Measurements from ENCODE around the gene CALHM3. TPM values are rescaled to one million over a fixed set of nuclear protein-coding genes. Genes with fewer than 3 reads are reported as not detected.

CALHM3 gene
- total RNA-seq, 1 donor from 2014 or later, result not detected

- DNase-seq, result no peak
- Mint-ChIP-seq H3K9me3 (ENCODE audit: unreplicated experiment) (peaks cover 3% of the 10 kb centered on the region), H3K4me3 (ENCODE audit: unreplicated experiment) (no peak overlapping the region), H3K4me1 (ENCODE audit: low read depth, unreplicated experiment) (peaks cover 6% of the 10 kb centered on the region), H3K27me3 (ENCODE audit: unreplicated experiment) (peaks cover 2% of the 10 kb centered on the region), H3K36me3 (ENCODE audit: unreplicated experiment) (no peaks in the 10 kb centered on the region), H3K27ac (ENCODE audit: unreplicated experiment) (no peak overlapping the region)
- no peak for TF ChIP-seq CTCF (IDR thresholded peaks at IDR 0.05; ENCODE audit: partially characterized antibody, unreplicated experiment)
Observed at GRCh38 chr10:103466734-103467133, 12.3 kb downstream of the CALHM3 start.

DNA sequence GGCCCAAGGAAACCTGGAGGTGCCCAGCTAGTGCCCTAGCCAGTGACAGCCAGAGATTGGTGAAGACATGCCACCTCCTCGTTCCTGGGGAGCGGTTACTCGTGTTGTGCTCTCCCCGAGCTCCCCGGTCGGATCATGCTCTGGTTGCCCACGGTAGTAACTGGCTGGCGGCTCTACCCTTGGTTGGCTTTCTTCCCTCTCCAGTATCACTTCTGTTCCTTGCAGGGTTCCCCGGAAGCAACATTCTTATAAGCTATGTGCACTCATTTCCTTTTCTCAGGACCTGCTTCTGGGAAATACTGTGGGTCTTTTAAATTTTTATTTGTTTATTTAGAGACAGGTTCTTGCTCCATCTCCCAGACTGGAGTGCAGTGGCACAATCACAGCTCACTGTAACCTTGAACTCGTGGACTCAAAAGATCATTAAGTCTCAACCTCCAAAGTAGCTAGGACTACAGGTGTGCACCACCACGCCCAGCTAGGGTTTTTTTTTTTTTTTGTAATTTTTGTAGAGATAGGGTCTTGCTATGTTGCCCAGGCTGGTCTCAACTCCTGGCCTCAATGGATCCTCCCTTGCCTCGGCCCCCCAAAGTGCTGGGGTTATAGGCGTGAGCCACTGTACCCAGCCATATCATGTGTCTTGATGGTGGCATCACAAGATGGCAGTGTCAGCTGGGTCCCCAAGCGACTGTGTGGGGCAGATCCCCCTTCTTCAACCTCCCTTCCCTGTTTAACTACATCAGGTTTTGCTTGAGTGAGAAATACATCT, 13.4 kb downstream of the CALHM3 start:
- Mint-ChIP-seq H3K27me3 (ENCODE audit: unreplicated experiment) (peaks cover 2% of the 10 kb centered on the region), H3K9me3 (ENCODE audit: unreplicated experiment) (peaks cover 1% of the 10 kb centered on the region), H3K4me1 (ENCODE audit: low read depth, unreplicated experiment) (peaks cover 6% of the 10 kb centered on the region), H3K4me3 (ENCODE audit: unreplicated experiment) (no peak overlapping the region), H3K36me3 (ENCODE audit: unreplicated experiment) (no peaks in the 10 kb centered on the region), H3K27ac (ENCODE audit: unreplicated experiment) (no peak overlapping the region)
- TF ChIP-seq CTCF (IDR thresholded peaks at IDR 0.05; ENCODE audit: partially characterized antibody, unreplicated experiment), result no peak
- DNase-seq, result no peak

GRCh38 chr10:103463499-103463898, 15.5 kb downstream of the CALHM3 start:
- peaks cover 8% of the 10 kb centered on the region for H3K27me3 Mint-ChIP-seq (ENCODE audit: unreplicated experiment)
- H3K27ac Mint-ChIP-seq (ENCODE audit: unreplicated experiment), result no peak overlapping the region
- DNase-seq, result no peak

DNA sequence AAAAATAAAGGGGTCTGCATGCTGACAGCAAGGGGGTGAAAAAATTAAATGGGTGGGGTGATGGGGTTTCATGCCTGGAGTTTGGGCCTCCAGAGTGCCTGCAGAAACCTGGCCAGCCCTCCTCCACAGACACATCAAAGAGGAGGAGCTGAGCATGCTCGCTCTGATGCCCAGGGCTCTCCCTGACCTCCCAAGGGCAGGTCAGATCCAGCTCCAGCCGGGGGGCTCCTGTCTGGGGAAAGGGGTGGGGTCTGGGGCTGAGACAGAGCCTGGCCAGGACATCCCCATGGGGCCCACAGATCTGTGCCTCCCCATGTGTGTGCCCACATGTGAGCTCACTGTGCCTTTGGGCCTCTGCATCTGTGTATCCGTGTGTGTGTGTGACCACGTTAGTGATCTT, 19.4 kb downstream of the CALHM3 start:
- H3K27me3 Mint-ChIP-seq (ENCODE audit: unreplicated experiment), result peaks cover 8% of the 10 kb centered on the region
- H3K4me1 Mint-ChIP-seq (ENCODE audit: low read depth, unreplicated experiment), result peaks cover 3% of the 10 kb centered on the region
- no peaks in the 10 kb centered on the region for H3K36me3 Mint-ChIP-seq (ENCODE audit: unreplicated experiment)
- no peak overlapping the region for H3K27ac Mint-ChIP-seq (ENCODE audit: unreplicated experiment)
- TF ChIP-seq CTCF (IDR thresholded peaks at IDR 0.05; ENCODE audit: partially characterized antibody, unreplicated experiment), result no peak
- H3K9me3 Mint-ChIP-seq (ENCODE audit: unreplicated experiment), result peaks cover 1% of the 10 kb centered on the region
- DNase-seq, result no peak
- no peak overlapping the region for H3K4me3 Mint-ChIP-seq (ENCODE audit: unreplicated experiment)

More at GRCh38 chr10:103463499-103463898, 15.5 kb downstream of the CALHM3 start:
- TF ChIP-seq CTCF (IDR thresholded peaks at IDR 0.05; ENCODE audit: partially characterized antibody, unreplicated experiment), result no peak
- peaks cover 8% of the 10 kb centered on the region for H3K4me1 Mint-ChIP-seq (ENCODE audit: low read depth, unreplicated experiment)
- H3K9me3 Mint-ChIP-seq (ENCODE audit: unreplicated experiment), result peaks cover 1% of the 10 kb centered on the region
- no peak overlapping the region for H3K4me3 Mint-ChIP-seq (ENCODE audit: unreplicated experiment)
- no peaks in the 10 kb centered on the region for H3K36me3 Mint-ChIP-seq (ENCODE audit: unreplicated experiment)

DNA sequence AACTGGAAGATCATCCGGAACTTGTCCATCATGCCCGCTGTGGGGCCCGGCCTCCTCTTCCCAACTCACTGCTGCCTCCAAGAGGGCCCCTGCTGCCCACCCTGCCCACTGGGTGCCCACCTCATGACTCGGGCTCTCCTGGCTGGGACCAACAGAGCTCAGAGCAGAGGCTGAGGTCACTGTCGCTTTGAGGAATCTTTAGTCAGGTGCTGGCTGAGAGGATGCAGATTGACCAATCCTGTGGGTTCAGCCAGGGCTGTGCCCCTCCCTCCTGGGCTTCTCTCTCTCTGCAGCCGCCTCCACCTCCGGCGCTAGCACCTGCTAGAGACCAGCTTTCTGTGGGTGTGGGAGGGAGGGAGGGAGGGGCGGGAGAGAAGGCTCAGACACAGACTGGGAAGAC, 20.3 kb downstream of the CALHM3 start, which contains the start of gene CALHM1:
TSS of gene CALHM1 (minus strand) at position 181 of the 400 bp plus-strand sequence. CDS start at position 32, 149 bp downstream.
- TF ChIP-seq CTCF (IDR thresholded peaks at IDR 0.05; ENCODE audit: partially characterized antibody, unreplicated experiment), result no peak
- Mint-ChIP-seq H3K9me3 (ENCODE audit: unreplicated experiment) (peaks cover 1% of the 10 kb centered on the region), H3K27ac (ENCODE audit: unreplicated experiment) (no peak within 1 kb of the TSS), H3K4me3 (ENCODE audit: unreplicated experiment) (no peak within 1 kb of the TSS), H3K4me1 (ENCODE audit: low read depth, unreplicated experiment) (peaks cover 3% of the 10 kb centered on the region), H3K27me3 (ENCODE audit: unreplicated experiment) (peaks cover 6% of the 10 kb centered on the region), H3K36me3 (ENCODE audit: unreplicated experiment) (no peaks in the 10 kb centered on the region)
- no peak for DNase-seq
